GM21529 (cell line): Measurements from ENCODE around the gene IMMP2L.

Experiments used
- ATAC-seq: cut with Tn5 transposase; IDR thresholded peaks from one replicate; pipeline ENCODE4 v1.9.1; 2021; ENCODE audit not compliant: unreplicated experiment

The IMMP2L gene

GRCh38 chr7:111113263-111114017 is 448.9 kb downstream of the IMMP2L start:
- peak; percentile 76 for ATAC-seq

DNA sequence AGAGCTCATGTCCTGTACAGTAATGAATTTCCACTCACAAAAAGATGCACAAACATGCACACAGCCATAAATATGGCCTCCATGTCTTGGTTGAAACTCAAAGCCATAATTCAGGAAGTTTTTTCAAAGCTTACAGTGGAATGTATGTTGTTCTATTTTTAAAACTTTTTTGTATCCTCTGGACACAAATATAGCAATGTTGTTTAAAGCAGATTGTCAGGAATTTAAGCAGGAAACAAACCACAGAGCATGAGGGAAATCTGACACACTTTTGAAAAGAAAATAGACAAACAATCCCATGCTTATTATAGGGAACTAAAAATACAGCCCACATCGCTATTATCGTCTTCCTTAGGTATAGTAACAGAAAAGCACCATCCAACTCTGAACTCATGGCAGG is 449.9 kb downstream of the IMMP2L start:
- no peak for ATAC-seq

DNA sequence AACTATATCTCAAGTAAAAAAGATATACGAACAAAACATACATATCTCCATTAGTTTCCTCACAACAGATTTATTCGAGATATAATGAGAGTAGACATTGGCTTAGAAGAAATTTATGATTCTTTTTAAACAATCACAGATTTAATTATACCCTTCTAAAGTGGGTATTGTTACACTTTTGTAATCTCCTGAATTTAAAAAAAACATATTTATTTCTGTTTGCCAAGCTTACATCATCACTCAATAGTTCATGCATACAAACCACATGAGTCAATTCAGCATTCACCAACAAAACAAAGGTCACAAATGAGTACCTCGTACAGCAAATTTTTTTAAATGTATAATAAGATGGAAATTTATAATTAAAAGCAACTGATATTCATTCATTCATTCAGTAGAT is 453.8 kb downstream of the IMMP2L start:
- no peak for ATAC-seq

DNA sequence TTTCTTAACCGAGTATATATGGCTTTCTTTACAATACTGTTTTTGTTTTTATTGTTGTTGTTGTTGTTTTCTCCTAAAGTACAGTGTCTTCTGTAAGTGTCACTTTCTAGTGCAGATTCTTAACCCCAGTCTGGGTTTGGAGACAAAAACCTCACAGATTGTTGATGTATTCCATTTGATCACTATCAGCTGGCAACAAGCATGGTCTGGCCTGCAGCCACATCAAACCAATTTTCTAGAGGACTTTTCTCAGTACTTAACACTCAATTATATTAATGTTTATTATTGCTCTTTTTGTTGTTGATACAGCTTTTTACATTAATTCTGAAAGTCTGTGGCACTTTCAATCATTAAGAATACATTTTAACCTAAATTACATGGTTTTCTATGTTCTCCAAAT is 454.3 kb downstream of the IMMP2L start:
- no peak for ATAC-seq

- no peak for ATAC-seq
Observed at GRCh38 chr7:111107579-111107978, 454.7 kb downstream of the IMMP2L start.

DNA sequence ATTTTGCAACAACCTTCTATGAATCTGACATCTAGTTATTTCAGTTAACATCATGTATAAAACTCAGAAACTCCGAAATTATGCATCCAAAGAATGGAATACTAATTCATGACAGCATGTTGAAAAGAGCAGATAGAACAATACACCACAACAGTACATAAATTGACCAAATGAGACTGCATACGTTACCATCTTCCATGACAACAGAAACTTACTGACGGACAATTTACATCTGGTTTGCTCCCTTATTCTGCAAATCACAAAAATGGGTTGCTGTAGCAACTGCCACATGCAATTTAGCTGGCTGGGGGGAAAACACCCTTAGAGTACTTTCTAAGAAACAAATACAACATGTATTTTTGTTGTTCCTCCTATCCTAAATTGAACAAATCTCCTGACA is 457.0 kb downstream of the IMMP2L start:
- ATAC-seq: no peak

- peak; percentile 52 for ATAC-seq
Observed at GRCh38 chr7:111104710-111105109, 457.6 kb downstream of the IMMP2L start.

DNA sequence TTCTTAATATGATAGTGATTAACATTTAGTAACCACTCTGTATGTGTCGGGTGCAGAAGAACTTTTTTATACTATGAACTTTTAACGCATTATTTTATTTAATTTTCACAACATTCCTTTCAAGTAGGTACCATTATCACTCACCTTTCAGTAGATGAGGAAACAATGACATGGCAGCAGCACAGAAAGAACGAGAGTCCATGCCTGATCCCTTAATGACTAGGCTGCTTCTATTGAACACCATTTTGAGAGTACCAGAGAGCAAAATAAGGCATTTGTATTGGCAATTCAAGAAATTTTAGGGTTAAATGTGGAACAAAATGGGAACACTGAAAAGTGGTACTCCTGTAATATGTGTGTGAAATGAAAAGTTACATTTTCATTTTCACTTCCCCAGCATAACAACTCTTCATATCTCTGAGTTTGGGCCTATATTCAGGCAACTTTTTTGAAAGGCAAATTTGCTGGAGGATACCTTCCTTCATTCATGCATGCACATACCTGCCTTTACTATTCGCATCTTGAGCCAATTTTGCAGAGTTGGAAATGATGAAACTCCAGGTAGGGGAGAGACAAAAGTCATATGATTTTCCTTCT is 458.5 kb downstream of the IMMP2L start:
- peak; percentile 75 for ATAC-seq

DNA sequence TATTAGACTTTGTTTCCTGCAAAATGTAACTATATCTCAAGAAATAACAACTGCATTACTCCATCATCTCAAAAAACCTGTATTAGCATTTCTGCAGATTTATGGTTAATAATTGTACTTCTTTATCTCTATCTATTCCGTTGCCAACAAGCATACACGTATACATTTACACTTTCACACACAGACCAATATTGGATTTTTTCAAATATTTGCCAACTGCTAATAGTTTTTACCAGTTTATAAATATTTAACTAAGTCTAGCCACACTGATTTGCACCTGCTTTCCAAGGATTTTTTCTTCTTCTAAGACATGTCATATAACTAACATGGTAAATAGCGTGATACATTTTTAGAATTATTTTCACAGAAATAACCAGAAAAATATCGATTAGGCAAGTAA is 459.2 kb downstream of the IMMP2L start:
- ATAC-seq: no peak

GRCh38 chr7:111101856-111102646 is 460.2 kb downstream of the IMMP2L start:
- ATAC-seq: no peak

GRCh38 chr7:111098926-111099250 is 463.4 kb downstream of the IMMP2L start:
- ATAC-seq: no peak

- peak; percentile 84 for ATAC-seq
Observed at GRCh38 chr7:111098011-111098925, 464.0 kb downstream of the IMMP2L start.

DNA sequence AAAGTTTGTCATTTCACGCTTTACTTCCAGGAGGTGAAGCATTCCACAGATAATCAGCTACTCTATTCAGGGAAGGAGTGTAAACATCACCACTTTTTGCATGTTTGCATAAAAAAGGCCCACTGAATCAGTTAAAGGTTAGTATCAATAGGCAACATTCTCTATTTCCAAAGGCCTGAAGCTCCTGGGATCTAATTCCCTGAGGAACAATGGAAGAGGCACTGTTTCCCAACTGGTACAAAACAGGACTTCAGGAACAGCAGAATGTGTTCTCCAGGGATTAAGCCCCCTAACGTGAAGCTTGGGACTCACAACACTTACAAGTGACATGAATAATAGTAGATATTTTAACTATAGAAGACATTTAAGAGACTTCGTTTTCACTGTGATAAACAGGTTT is 465.3 kb downstream of the IMMP2L start:
- no peak for ATAC-seq

DNA sequence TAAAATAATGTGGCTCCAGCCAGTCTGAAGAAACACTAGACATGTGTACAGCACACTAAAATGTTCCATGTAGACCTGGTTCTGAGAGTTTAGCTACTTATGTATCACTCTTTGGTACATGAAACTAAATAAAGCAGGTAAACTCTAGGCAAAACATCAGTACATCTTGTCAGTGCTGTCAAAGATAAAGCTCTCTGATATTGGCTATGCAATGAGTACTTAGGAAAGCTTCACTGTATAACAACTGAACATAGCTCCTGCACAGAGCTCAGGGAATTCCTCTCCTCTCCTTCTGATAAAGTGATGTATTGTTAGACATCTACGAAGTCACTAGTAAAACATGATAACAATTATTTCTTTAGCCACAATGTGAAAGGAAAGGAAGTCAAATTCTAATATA is 467.9 kb downstream of the IMMP2L start:
- no peak for ATAC-seq

DNA sequence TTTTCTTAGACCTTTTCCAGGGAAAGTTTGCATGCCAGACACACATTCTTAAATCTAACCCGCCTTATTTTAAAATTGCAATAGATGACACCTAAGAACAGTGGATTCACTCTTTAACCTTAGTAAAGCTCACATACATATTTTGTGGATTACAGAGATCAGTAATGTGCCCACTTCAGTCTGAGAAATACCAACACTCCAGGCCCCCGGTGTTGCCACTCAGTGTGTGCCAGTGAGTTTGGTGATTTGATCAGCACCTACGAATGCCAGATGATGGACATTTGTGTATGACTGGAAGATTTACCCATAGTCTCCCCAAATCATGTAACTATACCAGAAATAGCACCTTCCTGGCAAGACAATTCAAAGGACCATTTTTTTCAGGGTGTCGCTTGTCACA is 468.8 kb downstream of the IMMP2L start:
- ATAC-seq: no peak

DNA sequence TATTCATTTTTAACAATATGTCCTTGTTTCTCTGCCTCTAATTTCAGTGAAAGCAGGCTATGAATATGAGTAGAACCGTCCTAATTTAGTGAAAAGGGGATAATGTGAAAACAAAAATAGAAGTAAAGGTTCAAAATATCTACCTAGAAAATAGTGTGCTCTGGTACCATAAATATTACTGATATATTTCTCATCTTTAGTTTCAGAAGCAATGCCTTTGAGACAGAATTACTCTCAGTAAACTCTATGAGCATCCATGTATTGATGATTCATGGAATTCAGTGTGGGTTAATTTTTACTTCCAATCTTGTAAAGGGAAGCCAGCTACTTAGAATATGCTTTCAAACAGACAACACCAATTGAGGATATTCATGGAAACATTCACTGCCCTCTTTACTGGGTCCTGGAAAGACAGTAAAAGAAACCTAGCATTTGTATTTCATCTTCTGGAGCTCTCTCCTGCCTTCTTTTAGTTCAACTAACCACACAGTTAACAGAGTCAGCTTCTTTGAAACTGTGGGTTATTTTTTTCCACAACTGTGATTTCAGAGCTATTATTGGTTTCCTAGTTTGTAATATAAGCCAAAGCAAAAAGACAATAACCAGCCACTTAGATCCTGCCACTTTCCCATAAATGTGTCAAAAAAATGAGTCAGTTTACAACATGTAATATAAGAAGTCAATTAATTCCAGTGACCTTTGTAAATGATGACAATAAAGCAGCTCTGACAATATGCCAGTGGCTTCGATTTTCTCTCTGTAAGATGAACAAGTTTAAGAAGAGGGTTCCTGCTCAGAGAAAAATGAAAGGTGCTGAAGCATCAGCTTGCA is 469.7 kb downstream of the IMMP2L start:
- ATAC-seq: peak; percentile 56

DNA sequence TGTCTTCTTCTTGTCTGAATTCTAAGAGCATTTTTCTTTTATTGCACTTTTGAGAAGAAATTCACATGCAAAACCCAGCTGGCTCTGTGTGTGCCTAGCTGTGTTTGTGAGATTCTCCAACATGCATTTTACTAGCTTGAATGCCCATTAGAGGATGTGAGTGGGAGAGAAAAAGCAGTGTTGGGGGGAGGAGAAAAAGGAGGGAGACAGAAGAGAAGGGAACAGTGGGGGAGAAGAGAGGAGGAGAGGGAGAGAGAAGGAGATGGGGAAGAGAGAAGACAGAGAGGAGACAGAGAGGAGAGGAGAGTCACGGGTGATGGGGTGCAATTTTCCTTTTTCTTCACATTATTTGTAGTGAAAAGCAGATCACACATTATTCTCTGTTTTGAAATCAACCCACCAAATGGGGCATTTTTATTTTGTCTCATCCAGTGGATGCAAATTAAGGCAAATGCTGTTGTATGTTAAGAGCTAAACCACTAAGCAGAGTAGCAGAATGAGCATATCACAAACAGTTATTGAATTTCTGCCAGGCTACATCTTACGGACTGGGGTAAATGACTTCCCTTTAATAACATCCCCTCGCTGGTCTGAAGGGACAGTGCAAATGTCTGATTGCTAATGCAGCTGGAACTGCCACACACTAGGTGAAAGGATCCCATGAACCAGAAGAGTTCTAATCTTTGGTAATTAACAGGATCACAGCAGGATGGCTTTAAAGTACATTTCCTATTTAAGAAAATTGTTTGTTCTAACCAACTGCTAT is 470.5 kb downstream of the IMMP2L start:
- ATAC-seq: peak; percentile 28

GRCh38 chr7:111090846-111091245 is 471.4 kb downstream of the IMMP2L start, which contains the start of gene LRRN3:
LRRN3 (plus strand) TSS chr7:111091127; CDS start chr7:111122773, 31,646 bp downstream.
- ATAC-seq: no peak

GRCh38 chr7:111089822-111090426 is 472.4 kb downstream of the IMMP2L start:
- ATAC-seq: peak; percentile 45
